T-helper 17 cell (primary cell): ENCODE measurements around the gene GPC5. TPM values are rescaled to one million over a fixed set of nuclear protein-coding genes. Genes with fewer than 3 reads are reported as not detected.

Experiments
- ATAC-seq: fragments of 150-1000 bp; cut with Tn5 transposase; 2 replicates; pipeline ENCODE4 v1.10.0; 2021; ENCODE audit warnings: mild to moderate bottlenecking, moderate library complexity
- DNase-seq, 3 donors: peaks; one replicate each; pipeline versions ENCODE4 v3.0.0 to v3.0.0-alpha.2; 2020 to 2021
- H3K9me3 ChIP-seq: one replicate; pipeline ENCODE4 v1.7.0; 2013; ENCODE audit warnings: low read length, mild to moderate bottlenecking; ENCODE audit not compliant: control insufficient read depth, poor library complexity, severe bottlenecking
- H3K27ac Mint-ChIP-seq: one replicate; pipeline ENCODE4 v1.8.0; 2022; ENCODE audit warnings: mild to moderate bottlenecking, moderate library complexity, mixed read lengths
- H3K27me3 Mint-ChIP-seq: one replicate; pipeline ENCODE4 v1.8.0; 2022; ENCODE audit warnings: mixed read lengths
- H3K36me3 Mint-ChIP-seq: one replicate; pipeline ENCODE4 v1.8.0; 2022; ENCODE audit warnings: low read depth, mixed read lengths
- H3K4me1 Mint-ChIP-seq: one replicate; pipeline ENCODE4 v1.8.0; 2022; ENCODE audit warnings: mild to moderate bottlenecking, mixed read lengths
- H3K4me3 Mint-ChIP-seq: one replicate; pipeline ENCODE4 v1.8.0; 2022; ENCODE audit warnings: mild to moderate bottlenecking, moderate library complexity, mixed read lengths
- total RNA-seq, 4 donors: library from RNA in 2 of 4; stranded (reverse) in 2 of 4; gene quantifications; one replicate each; pipeline ENCODE4 v1.2.3 and lab custom pipeline; 2022 to 2026

Gene GPC5
- total RNA-seq, 2 donors from 2014 or later, result 1.1 TPM; not detected in 1

DNA sequence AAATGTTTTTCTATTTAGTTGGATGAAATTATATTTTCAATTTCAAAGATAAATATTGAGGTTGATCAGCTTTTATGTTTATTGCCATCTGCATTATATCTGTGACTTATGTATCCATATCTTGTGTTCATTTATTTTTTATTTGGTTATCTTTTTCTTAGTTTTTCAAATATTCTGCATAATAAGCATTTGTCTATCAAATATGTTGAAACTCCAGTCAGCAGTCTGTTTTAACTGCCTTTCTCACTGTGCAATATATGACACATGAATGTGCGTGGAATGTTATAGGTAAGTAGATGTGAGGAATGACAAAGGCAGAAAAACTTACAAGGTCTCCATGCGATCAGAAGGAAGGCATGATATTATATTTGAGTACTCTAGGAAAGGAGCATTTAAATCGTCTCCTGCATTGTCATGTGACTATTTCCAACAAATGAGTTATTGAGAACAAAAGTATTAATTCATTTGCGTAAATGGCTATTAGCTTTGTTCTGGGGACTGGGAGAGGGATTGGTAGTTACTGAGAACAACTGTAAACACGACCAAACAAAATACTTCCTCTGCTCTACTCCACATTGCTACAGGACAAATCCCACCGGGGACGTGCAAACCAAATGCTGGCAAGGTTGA lies 318.1 kb downstream of the GPC5 start:
- DNase-seq (no peak), ATAC-seq (no peak)
- Mint-ChIP-seq H3K27me3 (peaks cover 34% of the 10 kb centered on the region), H3K4me1 (no peaks in the 10 kb centered on the region), H3K4me3 (no peak overlapping the region), H3K27ac (no peak overlapping the region), H3K36me3 (no peaks in the 10 kb centered on the region)
- no peaks in the 10 kb centered on the region for H3K9me3 ChIP-seq

DNA sequence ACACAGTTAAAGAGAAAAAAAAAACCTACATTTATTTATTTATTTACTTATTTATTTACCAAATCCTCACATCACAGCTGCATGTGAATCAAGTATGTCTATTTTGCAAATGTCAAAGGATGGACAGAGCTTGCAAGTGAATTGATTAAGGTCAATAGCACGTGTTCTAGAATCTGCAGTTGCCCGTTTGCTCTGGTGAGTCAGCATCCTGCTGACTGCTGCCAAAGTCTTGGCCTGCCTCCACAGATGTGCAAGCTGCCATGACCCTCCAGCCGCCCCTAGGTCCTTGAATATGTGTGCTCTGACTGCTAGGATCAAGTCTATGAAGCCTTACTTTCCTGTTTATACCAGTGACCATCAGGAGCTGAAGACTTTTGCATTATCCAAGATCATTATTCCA lies 320.6 kb downstream of the GPC5 start:
- no peaks in the 10 kb centered on the region for H3K36me3 Mint-ChIP-seq
- peaks cover 40% of the 10 kb centered on the region for H3K27me3 Mint-ChIP-seq
- no peaks in the 10 kb centered on the region for H3K4me1 Mint-ChIP-seq

DNA sequence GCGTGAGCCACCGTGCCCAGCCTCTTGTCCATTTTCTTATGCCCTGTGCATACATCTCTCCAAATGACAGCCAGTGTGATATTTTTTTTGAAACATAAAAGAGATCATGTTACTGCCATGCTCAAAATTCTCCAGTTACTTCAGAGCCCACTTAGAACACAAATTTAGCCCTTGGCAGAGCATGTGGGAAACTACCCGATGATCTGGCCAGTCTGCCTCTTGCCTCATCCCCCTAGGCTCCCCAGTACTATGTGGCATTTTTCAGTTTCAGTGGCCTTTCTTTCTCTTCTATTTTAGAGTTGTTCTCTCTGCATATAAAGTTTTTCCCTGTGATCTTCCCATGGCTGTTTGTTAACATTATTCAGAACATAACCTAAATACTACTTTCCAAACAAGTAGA lies 323.0 kb downstream of the GPC5 start:
- Mint-ChIP-seq H3K4me1 (no peaks in the 10 kb centered on the region), H3K27ac (no peak overlapping the region), H3K4me3 (no peak overlapping the region), H3K36me3 (no peaks in the 10 kb centered on the region), H3K27me3 (peaks cover 40% of the 10 kb centered on the region)
- no peak for ATAC-seq
- H3K9me3 ChIP-seq, result no peaks in the 10 kb centered on the region
- no peak for DNase-seq

More for the DNA sequence above, 320.6 kb downstream of the GPC5 start:
- Mint-ChIP-seq H3K4me3 (no peak overlapping the region), H3K27ac (no peak overlapping the region)
- no peaks in the 10 kb centered on the region for H3K9me3 ChIP-seq
- ATAC-seq (no peak), DNase-seq (no peak)

DNA sequence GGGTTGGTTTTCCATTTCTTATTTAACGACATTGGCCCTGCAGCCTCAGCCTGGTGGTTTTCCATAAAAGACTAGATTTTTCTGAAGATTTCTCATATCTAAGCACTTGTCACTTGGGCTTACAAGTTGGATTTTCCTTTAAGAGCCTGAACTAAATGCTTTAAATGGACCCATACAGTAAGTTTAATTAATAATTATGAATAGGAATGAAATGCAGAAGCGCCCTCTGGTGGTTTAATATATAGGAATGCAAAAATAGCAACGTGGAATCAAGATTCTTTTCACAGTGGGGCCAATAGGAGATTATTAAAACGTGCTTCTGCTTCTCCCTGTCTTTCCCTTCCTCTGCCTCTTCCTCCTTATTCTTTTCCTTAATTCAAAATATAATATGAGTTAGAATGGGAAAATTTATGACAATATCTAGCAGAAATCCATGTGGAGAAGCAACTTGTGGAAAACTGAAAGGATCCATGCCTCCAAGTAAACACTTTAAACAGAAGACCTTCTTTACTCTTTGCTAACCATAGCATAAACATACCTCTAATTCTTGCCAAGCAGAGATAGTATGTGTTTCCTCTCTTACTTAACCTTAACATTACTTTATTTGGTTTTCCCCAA lies 324.0 kb downstream of the GPC5 start:
- H3K9me3 ChIP-seq, result no peaks in the 10 kb centered on the region
- ATAC-seq (no peak), DNase-seq (no peak)
- Mint-ChIP-seq H3K4me3 (no peak overlapping the region), H3K27ac (no peak overlapping the region), H3K4me1 (no peaks in the 10 kb centered on the region), H3K36me3 (no peaks in the 10 kb centered on the region), H3K27me3 (peaks cover 31% of the 10 kb centered on the region)

DNA sequence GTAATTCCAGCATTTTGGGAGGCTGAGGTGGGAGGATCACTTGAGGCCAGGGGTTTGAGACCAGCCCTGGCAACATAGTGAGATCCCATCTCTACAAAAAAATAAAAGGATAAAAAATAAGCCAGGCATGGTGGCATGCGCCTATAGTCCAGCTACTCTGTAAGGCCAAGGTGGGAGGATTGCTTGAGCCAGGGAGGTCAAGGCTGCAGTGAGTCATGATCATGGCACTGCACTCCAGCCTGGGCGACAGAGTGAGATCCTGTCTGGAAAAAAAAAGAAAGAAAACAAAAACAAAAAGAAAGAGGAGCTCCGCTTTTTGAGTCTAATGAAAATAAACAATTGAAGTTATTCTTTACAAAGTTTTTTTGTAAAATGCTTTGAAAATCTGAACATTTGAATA lies 326.2 kb downstream of the GPC5 start:
- Mint-ChIP-seq H3K36me3 (no peaks in the 10 kb centered on the region), H3K27ac (no peak overlapping the region), H3K4me1 (no peaks in the 10 kb centered on the region), H3K27me3 (peaks cover 31% of the 10 kb centered on the region), H3K4me3 (no peak overlapping the region)
- DNase-seq (no peak), ATAC-seq (no peak)
- H3K9me3 ChIP-seq, result no peaks in the 10 kb centered on the region

DNA sequence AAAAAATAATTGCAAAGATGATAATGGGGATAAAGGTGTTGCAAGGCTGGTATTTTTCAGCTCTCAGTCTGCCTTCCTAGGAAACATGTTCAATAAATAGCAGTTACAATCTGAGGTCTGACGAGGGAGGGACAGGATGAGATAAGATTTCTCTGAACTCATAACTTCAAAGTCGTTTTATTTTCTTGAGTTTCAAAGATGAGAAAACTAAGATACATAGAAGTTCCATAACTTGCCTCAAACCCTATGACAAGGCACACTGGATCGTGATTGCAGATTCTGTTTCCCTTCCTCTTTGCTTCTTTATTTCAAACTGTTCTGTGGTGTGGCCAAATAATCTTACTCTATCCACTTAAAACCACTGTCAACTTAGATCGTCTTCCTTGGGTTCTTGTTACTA lies 327.2 kb downstream of the GPC5 start:
- no peak overlapping the region for H3K4me3 Mint-ChIP-seq
- H3K36me3 Mint-ChIP-seq, result no peaks in the 10 kb centered on the region
- ATAC-seq (no peak), DNase-seq (no peak)
- no peaks in the 10 kb centered on the region for H3K9me3 ChIP-seq
- no peaks in the 10 kb centered on the region for H3K4me1 Mint-ChIP-seq
- H3K27ac Mint-ChIP-seq, result no peak overlapping the region
- H3K27me3 Mint-ChIP-seq, result peaks cover 23% of the 10 kb centered on the region

DNA sequence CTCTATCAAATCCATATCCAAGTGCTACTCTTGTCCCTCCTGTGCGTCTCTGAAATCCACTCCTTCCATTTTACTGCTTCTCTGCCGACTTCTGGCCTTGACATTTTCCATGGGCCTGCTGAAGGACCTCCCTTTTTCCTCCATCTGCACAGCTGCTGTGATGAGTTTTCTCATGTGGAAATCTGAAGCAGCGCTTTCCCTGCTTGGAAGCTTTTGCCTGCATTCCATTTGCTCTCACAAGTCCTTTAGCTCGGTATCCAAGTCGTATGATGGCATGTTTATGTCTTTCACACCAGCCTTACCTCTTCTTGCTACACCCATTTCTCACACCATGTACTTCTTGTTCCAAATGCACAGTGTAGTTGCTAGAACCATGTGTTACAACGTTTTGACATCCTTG lies 328.2 kb downstream of the GPC5 start:
- no peak for ATAC-seq
- Mint-ChIP-seq H3K4me1 (no peaks in the 10 kb centered on the region), H3K4me3 (no peak overlapping the region), H3K36me3 (no peaks in the 10 kb centered on the region), H3K27ac (no peak overlapping the region), H3K27me3 (peaks cover 13% of the 10 kb centered on the region)
- no peaks in the 10 kb centered on the region for H3K9me3 ChIP-seq
- DNase-seq, result no peak

DNA sequence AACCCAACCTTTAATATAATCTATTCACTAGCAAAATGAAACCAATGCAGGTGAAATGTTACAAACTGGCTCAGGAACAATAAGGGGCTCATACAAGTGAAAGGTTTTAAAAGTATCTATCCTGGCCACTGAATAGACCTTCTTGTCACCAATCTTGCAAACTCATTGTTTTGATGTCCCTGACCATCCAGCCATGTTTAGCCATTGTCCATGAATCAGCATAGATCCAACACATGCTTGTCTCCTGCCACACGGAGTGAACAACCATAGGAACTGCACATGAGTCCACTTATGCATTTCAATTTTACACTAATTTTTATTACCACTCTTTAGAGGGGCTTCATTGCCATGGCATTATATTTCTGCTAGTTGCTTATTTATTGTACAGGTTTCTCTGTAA lies 331.4 kb downstream of the GPC5 start:
- no peaks in the 10 kb centered on the region for H3K4me1 Mint-ChIP-seq
- no peak overlapping the region for H3K27ac Mint-ChIP-seq
- DNase-seq, result no peak
- no peak for ATAC-seq
- no peaks in the 10 kb centered on the region for H3K9me3 ChIP-seq
- peaks cover 4% of the 10 kb centered on the region for H3K27me3 Mint-ChIP-seq
- H3K4me3 Mint-ChIP-seq, result no peak overlapping the region
- no peaks in the 10 kb centered on the region for H3K36me3 Mint-ChIP-seq

DNA sequence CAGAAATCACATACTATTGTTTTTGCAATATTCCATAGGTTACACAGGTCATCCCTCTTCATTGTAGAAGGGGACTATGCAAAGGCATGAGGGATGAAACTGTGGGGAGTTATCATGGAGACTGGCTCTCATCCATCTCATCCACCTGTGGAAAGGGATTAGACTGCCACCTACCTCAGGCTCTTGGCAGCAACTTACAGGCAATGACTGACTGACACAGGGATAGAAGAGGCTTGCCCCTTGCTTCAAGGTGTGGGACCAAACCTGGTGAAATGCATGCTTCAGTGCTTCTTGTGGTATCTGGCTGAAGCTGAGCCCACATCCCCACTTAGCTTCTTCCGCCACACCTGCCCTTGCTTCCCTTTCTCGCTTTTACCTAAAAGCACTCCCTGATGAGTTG lies 341.3 kb downstream of the GPC5 start:
- Mint-ChIP-seq H3K4me3 (no peak overlapping the region), H3K4me1 (no peaks in the 10 kb centered on the region), H3K36me3 (no peaks in the 10 kb centered on the region), H3K27ac (no peak overlapping the region), H3K27me3 (no peaks in the 10 kb centered on the region)
- no peaks in the 10 kb centered on the region for H3K9me3 ChIP-seq
- no peak for DNase-seq
- no peak for ATAC-seq

DNA sequence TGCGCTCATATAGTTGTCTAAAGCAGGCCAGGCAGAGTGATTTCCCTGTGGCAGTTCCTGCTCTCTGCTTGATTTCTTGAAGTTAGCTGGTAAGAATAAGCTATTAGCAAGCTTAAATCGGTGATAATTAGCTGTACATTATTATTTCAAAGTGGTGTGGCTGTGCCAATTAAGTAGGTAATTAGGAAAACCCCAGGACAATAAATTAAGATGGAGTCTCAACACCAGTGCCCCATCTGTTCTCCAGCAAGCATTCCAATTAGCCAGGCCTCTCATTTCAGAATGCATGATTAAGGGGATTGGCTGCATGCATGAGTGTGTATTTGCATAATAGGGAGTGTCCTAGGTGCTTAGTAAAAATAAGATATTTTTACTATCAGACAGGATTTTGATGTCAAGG lies 342.3 kb downstream of the GPC5 start:
- no peaks in the 10 kb centered on the region for H3K27me3 Mint-ChIP-seq
- no peaks in the 10 kb centered on the region for H3K4me1 Mint-ChIP-seq
- DNase-seq, result no peak
- H3K4me3 Mint-ChIP-seq, result no peak overlapping the region
- no peak for ATAC-seq
- H3K36me3 Mint-ChIP-seq, result no peaks in the 10 kb centered on the region
- H3K27ac Mint-ChIP-seq, result no peak overlapping the region
- no peaks in the 10 kb centered on the region for H3K9me3 ChIP-seq

DNA sequence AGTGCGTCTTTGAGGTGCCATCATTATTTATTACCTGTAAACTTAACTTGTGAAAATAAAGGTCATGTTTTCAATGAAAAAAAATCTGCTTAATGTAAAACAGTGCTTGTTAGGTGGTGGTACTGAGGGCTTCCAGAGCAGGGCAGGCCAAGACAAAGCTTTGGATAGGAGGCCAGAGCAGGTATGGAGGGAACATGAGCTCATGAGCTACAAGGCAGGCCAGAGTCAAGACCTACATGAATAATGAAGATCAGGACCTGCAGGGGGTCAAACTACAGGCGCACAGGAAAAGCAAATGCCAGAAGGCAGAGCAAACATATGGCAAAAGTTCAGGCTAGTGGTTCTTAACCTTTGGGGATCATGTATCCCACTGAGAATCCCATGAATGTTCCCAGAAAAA lies 343.5 kb downstream of the GPC5 start:
- no peaks in the 10 kb centered on the region for H3K27me3 Mint-ChIP-seq
- no peaks in the 10 kb centered on the region for H3K4me1 Mint-ChIP-seq
- H3K36me3 Mint-ChIP-seq, result no peaks in the 10 kb centered on the region
- H3K4me3 Mint-ChIP-seq, result no peak overlapping the region
- no peaks in the 10 kb centered on the region for H3K9me3 ChIP-seq
- DNase-seq, result no peak
- ATAC-seq, result no peak
- no peak overlapping the region for H3K27ac Mint-ChIP-seq

DNA sequence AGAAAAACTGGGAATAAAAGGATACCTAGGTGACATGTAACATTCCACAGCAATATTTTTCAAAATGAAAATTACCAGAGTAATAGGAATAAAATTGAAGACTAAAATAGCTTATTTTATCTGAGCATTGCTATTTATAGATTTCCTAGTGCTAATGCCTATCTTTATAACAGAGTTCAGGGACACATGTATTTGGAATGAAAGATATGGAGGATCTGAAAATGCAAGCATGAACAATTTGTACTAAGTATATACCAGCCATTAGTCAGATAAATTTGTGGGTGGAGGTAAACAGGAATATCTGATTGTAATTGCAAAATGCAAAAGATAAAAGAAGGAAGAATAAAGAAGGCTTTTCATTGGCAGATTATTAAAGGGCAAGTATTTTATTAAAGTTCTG lies 345.9 kb downstream of the GPC5 start:
- Mint-ChIP-seq H3K36me3 (no peaks in the 10 kb centered on the region), H3K27me3 (no peaks in the 10 kb centered on the region), H3K27ac (no peak overlapping the region), H3K4me3 (no peak overlapping the region), H3K4me1 (no peaks in the 10 kb centered on the region)
- ATAC-seq (no peak), DNase-seq (no peak)
- no peaks in the 10 kb centered on the region for H3K9me3 ChIP-seq

DNA sequence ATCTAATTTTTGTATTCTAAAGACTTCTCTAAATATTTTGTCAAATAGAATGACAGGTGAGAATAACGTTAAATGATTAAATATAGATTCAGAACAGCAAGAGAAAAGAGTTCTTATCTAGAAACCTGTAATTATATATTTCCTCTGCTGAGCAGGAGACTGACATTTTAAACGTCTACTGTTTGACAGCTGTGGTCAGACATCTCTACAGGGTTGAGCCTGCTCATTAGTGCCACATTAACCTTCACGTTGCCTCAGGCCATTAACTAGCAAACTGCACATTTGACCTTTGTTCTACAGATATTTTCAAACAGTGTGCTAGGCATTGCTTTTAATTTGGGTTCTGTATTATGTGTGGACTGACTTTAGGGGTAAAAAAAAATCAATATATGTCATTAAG lies 347.5 kb downstream of the GPC5 start:
- no peak overlapping the region for H3K4me3 Mint-ChIP-seq
- H3K9me3 ChIP-seq, result no peaks in the 10 kb centered on the region
- no peak for DNase-seq
- ATAC-seq, result no peak
- H3K4me1 Mint-ChIP-seq, result no peaks in the 10 kb centered on the region
- no peaks in the 10 kb centered on the region for H3K36me3 Mint-ChIP-seq
- no peaks in the 10 kb centered on the region for H3K27me3 Mint-ChIP-seq
- no peak overlapping the region for H3K27ac Mint-ChIP-seq

DNA sequence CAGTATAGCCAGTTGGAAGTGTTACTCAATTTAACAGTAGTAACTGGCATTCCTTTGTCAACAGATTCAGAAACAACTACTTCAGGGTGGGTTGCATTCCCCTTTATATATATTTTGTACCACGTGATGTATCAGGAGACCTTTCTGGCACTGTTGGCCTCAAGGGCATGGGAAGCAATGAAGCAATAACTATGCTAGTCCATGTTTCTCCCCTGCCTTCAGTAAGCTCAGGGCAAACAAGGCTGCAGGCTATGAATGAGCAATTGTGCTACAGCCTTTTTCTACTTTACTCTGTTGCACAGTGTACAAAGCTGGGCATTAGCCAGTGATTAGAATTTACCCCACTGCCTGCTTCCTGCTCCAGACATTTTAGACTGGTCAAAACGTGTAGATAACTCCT lies 348.8 kb downstream of the GPC5 start:
- Mint-ChIP-seq H3K27ac (no peak overlapping the region), H3K4me1 (no peaks in the 10 kb centered on the region)
- no peaks in the 10 kb centered on the region for H3K9me3 ChIP-seq

More for the DNA sequence above, 348.8 kb downstream of the GPC5 start:
- Mint-ChIP-seq H3K36me3 (no peaks in the 10 kb centered on the region), H3K4me3 (no peak overlapping the region), H3K27me3 (no peaks in the 10 kb centered on the region)
- DNase-seq (no peak), ATAC-seq (no peak)
